ENCODE measurements around the gene ATP11A. TPM values are rescaled to one million over a fixed set of nuclear protein-coding genes. Genes with fewer than 3 reads are reported as not detected.

ATP11A gene
- polyA plus RNA-seq, 5 donors = 331 to 490 (median 383) TPM

DNA sequence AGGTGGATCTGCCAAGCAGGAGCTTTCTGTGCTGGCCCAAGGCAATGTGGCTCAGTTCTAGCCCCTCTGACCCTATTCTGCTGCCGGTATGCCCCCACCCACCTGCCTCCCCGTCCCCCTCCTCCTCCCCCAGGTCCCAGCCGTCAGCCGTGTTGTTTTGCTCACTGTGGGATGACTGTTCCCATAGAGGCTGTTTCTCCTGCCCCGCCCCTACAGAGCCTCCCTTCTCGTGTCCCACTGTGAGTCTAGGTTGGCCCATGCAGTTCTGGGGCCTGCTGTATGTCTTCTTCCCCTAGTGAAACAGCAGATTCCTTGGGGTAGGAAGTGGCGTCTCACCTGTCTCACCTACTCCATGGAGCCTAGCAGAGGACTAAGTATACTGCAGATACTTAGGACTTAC lies 48.8 kb downstream of the ATP11A start:
- no peak for DNase-seq

DNA sequence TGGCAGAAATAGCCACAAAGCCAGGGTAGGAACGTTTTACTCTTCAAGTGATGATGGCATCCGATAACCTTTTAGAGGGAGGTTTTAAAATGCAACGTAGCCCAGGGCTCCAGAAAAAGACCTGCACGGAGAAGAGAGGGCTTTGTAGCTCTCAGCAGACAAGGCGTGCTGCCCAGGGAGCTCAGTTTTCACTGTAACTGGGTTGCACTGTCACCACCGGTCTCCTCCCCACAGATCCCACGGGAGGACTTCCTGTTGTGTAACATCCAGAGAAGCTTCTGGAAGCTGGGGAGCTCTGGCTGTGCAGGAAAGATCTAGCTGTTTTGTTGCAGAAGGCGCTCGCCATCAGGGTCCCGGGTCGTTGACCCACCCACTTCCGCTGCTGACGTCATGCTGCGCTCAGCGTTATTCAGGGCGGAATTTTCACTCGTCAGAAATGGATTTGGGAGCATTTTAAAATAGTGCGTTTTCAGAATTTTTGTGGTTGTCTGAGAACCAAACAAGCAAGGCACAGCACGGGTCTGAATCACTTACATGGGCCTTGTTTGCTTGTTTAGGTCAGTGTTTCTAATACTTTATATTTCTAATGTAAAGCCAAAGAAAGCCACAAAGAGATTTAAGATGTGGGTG lies 50.8 kb downstream of the ATP11A start:
- no peak for DNase-seq

DNA sequence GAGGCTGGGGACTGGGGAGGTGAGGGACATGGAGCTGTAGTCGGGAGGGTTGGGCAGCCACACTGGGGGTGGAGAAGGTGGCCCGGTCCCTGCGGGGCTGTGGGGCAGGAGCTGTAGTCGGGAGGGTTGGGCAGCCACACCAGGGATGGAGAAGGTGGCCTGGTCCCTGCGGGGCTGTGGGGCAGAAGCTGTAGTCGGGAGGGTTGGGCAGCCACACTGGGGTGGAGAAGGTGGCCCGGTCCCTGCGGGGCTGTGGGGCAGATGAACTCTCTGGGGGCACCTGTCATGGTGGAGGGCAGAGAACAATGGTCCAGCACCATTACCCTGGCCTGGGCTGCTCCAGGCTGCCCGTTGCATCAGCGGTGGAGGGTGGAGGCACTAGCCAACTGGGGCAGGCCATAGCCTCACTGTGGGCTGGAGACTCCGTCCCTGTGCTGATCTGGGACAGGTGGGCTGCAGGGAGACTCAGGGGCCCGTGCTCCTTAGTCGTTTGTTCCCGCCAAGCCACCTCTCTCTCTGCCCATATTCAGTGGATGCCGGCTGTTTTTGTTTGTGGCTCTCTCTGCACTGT lies 51.4 kb downstream of the ATP11A start:
- DNase-seq = no peak

DNA sequence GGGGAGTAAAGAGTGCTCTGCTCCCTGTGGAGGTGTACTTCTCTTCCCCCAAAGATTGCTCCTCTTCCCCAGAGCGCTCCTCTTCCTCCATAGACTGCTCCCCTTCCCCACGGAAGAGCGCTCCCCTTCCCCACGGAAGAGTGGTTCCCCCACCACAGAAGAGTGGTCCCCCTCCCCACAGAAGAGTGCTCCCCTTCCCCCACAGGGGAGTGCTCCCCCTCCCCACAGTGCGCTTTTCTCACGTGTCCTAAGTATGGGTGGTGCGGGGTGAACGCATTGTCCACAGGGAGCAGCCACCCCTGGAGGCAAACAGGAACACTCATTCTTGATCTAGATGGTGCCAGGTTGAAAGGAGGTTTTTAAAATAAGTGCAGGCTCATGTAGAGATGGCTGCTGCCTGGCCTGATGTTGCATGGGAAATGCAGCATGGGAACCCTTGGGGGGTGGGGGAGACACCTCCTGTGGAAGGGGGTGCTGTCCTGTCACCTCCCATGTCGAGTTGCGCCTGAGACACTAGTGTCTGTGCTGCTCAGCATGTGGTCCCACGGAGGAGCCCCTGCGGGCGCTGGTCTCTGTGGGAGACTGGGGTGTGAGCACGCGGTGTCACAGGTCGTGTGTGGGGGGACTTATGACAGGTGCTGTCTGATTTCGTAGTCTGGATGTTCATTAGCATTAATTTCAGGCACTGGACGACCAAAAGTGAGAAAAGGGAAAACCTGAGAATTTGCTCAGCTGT lies 52.2 kb downstream of the ATP11A start:
- DNase-seq = no peak

DNA sequence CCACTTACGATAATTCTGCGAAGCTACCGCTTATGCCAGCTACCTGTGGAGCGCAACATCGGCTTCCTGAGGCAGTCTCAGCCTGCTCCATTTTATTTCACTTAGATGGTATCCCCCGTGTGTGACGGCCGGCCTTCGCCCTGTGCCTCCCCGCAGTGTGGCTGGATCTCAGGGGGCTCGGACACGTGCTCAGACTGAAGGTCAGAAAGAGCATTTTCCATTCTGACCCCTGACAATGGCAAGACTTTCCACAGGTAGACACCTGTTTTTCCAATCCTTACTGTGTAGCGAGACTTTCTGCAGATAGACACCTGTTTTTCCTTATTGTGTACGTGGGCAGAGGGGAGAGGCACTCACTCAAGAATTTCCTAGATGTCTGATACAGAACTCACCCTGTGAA lies 52.7 kb downstream of the ATP11A start:
- DNase-seq = no peak

DNA sequence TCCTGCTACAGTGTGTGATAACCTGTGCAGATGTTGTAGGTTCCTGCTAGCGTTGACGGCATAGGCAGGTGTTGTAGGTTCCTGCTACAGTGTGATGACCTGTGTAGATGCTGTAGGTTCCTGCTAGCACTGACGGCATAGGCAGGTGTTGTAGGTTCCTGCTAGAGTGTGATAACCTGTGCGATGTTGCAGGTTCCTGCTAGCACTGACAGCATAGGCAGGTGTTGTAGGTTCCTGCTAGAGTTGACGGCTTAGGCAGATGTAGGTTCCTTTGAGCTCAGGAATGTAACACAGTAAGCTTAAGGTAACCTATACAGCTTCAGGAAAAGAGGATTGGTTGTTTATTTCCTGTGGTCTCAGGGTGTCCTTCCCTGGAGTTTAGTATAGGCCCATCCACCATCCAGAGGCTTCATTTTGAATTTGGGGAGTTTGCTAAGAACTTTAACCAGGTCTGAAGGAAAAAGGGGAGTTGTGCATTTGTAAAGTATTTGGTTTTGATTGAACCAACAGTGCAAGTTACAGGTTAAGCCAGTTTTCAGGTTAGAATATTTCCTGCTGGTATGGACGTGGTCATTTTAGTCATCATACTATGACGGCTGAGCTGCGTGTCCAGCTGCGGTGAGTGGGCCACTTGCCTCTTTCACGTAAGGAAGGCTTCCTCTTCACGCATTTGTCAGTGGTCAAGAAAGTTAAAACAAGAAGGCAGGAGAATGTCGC lies 53.8 kb downstream of the ATP11A start:
- no peak for DNase-seq

DNA sequence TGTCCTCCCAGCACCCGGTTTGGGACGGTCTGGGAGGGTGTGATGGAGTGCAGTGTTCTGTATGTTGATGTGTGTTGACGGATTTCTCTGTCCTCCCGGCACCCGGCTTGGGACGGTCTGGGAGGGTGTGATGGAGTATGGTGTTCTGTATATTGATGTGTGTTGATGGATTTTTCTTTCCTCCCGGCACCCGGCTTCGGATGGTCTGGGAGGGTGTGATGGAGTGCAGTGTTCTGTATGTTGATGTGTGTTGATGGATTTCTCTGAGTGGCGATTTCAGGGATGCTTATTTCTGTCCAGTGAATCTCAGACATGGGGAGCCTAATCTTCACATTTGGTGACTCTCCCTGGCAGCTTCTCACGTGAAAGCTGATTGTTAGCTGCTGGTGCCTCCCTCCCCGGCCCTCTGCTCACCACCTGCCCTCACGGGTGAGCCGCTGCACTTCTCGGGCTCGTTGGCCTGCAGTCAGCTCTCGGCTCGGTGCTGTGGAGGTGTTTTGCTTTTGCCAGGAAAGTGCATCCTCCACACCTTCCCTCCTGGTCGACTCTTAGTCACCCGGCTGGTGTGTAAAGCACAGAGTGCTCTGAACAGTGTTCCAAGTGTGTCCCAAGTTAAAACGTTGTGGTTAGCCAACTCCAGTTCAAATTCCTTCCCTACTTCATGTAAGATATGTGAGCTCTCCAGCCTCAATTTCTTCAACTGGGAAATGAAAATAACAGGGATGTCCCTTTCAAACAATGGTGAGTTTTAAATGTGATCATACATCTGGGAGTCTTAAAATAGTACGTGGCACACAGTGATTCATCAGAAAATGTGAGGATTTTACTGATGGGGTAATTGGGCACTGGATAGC lies 54.6 kb downstream of the ATP11A start:
- no peak for DNase-seq

DNA sequence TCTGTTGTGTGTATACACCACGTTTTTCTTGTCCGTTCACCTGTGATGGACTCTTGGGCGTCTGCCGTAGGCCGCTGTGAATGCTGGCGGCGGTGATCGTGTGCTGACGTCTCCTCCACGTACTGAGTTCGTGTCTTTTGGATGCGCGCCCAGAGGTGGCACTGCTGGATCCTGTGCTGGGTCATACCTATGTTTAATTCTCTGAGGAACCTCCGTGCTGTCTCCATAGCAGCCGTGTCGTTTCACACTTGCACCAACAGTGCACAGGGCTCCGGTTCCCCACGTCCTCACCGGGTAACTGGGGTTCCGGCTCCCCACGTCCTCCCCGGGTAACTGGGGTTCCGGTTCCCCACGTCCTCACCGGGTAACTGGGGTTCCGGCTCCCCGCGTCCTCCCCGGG lies 56.2 kb downstream of the ATP11A start:
- no peak for DNase-seq

DNA sequence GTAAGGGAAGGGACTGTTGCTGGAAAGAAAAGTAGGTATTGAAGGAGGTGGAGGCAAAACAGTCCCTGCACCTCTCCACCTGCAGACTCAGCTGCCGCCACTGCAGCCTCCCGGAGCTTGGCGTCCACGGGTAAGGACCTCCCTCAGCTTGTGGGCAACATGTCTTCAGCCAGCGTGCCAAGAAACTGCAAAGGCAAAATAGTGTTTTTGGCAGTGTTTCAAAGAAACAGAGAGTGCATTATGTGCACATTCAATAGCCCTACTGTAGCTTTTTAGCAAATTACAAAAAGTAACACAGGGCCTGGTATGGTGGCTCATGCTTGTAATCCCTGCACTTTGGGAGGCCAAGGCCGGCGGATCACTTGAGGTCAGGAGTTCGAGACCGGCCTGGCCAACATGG lies 57.4 kb downstream of the ATP11A start:
- no peak for DNase-seq

DNA sequence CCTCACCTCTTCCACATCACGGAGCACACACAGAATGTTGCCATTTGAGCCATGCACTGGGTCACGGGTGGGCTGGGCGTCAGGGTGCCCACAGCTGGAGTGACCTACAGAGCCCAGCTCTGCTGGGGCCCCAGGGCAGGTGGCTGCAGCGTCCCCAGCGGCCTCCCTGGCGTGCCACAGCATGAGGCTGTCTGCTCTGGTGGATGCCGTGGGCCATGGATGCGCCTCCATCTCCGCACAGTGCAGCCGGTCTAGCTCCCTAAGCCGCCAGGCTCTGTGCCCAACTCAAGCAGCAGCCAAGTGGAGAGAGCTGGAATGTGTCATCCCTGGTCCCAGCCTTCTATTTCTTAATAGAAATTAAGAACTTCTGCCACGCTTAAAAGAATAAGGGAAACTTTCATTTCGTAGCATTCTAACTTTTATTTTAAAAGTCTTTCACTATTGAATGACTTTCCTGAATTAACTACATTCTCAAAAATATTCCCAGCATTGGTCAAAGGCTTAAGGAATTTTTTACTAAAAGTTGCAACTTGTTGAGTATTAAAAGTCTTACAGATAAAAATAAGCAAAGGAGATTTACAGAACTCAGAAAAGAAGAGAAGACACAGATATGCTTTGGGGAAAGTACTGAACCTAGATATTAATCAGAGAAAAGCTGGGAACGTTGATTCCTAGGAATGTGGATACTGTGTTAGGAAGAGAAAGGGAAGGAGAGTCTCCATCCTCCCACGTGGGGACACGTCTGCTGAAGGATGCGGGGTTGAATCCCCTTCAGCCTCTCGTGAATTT lies 59.3 kb downstream of the ATP11A start:
- no peak for DNase-seq

DNA sequence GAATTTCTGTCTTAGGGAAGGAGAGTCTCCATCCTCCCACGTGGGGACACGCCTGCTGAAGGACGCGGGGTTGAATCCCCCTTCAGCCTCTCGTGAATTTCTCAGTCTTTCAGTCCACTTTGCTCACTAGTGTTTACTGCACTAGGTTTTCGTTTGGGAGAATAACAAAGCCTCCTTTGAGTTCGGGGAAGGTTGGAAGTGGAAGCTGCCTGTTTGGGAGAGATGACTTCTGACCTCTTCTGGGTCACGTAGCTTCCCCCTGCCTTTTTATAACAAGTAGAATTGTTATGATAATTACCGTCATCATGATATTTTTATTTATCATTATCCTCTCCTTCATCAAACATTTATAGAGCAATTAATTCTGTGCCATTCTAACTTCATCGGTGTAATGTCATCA lies 60.7 kb downstream of the ATP11A start:
- DNase-seq = no peak

DNA sequence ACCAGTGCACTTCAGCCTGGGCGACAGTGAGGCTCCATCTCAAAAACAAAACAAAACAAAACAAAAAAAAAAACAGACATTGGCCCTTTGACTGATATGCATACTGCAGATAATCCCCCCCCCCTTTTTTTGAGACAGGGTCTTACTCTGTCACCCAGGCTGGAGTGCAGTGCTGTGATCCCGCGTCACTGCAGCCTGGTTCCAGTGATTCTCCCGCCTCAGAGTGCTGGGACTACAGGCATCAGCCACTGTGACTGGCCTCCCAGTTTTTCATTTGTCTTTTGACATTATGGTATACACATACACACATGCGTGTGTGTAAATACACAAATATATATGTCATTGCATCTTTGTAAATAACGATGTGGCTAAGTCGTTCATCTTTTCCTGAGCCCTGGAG lies 61.8 kb downstream of the ATP11A start:
- no peak for DNase-seq

DNA sequence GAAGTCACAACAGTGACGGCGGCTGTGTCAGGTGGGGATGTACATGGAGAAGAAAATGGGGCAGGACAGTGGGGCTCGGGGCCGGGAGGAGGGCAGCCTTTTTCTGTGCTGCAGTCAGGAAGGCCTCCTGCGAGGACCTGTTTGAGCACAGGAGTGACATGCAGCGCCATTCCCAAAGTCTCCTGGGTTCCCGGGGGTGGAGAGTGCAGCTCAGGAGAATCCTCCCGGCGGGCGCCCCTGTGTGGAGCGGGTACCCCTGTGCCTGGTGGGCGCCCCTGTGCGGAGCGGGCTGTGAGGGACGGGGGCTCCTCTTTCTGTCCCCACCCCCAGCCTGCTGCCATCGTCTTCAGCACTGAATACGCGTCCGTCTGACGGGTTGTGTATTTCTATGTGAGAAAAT lies 62.4 kb downstream of the ATP11A start:
- DNase-seq = no peak

DNA sequence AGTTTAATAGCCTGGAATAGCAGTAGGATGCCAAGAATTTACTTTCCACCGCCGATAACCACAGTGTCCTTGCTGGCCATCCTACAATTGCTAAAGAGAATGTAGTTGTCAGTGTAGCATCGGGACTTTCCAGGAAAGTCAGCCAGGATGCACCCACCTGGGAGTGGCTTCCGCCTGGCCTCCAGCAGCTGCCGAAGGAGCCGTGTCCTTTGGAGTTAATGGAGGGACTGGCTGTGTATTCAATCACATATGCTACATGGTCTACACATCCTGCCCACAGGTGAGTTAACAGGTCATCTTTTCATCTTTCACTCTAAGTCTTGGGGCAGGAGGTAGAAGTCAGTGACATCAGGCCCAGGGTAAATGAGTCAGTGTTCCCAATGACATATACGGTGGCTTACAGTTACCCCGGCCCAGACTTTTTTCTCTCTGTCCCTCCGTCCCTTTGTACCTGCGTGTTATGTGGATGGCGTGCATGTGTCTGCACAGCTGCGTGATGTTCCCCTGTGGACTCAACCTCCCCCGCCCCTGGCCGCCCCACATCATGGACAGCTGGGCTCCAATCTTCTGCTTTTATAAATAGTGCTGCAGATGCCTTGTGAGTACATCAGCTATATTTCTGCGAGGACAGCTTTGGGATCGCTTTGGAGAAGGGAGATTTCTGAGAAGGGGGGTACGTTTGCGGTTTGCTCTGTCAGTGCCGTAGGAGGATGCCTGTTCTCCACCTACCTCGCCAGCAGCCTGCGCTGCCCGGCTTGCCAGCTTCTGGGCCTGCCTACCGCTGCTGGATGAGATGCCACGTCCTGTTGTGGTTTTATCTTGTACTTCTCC lies 63.1 kb downstream of the ATP11A start:
- DNase-seq = no peak

DNA sequence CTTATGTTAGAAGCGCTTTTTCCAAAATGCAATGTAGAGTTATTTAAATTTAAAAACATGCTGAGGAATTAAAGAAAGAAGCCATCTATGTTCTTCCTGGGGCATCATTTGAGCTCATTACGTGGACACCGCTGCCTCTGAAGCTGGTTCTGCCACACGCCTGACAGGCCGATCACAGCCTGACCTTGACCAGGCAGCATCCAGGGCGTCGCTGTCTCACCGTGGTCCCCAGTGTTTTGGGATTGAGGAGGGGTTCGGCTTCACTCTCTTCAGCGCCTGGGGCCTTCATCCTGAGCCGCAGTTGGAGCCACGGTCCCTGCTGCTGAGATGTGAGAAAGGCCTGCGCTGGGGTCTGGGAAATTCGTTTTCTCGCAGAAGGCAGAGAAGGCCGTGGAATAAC lies 64.0 kb downstream of the ATP11A start:
- DNase-seq = no peak

DNA sequence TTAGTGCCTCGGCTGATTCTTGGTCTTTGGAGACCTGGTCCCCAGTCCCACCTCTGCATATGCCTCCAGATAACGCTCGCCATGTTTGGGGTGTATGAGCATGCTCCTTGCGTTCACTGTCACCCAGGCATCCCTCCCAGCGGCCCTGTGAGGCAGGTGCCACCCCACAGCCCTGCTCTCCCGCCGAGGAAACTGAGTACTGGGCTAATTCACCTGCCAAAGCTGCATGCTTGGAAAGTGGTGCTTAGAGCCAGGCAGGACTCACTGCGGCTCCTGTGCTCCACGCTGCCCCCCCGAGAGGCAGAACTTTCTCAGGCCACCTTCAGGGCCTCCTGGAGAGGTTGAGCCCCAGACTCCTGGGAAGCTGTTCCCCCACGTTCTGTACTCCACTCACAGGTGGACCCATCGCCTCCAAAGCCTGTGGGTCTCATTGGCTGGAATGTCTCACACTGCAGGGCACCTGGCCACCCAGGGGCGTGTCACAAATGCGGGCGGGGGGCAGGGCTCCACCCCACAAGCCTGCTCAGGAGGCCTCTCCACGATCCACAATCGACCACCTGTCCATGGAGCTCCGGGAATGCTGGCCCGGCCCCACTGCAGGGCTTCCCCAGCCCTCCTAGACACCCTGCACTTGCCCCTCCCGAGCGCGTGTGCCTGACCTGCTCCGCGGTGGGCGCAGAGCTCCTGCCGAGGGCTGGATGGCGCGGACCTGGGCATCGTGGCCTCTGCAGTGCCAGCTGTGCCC lies 64.6 kb downstream of the ATP11A start:
- no peak for DNase-seq

DNA sequence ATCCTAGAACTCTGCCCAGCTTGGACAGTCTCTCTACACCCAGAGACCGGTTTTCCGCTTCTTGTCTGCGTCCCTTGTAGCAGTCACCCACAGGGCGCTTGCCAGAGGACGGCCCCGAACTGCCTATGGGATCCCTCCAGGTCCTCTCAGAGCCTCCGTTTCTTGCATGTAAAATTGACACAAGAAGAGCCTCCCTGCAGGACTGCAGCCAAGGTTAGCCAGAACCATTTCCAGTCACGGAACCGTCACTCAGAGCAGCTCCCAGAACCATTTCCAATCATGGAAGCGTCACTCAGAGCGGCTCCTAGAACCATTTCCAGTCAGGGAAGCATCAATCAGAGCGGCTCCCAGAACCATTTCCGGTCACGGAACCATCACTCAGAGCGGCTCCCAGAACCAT lies 65.5 kb downstream of the ATP11A start:
- no peak for DNase-seq

DNA sequence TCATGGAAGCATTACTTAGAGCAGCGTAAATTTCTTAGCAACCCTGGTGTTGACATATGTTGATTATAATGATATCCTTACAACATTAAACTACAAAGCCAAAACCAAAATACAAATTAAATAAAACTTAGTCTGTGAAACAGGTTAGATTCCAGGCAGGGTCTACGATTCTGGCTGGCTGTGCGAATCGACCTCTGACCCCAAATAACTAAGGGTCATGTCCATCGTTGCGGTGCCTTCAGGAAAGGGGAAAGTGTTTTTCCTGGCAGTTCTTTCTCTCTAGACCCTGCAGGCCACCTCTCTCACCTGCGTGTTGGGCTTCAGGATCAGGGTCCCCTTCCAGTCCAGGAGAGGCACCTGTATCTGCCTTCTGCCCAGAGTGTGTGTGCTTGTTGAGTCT lies 66.2 kb downstream of the ATP11A start:
- DNase-seq = no peak

DNA sequence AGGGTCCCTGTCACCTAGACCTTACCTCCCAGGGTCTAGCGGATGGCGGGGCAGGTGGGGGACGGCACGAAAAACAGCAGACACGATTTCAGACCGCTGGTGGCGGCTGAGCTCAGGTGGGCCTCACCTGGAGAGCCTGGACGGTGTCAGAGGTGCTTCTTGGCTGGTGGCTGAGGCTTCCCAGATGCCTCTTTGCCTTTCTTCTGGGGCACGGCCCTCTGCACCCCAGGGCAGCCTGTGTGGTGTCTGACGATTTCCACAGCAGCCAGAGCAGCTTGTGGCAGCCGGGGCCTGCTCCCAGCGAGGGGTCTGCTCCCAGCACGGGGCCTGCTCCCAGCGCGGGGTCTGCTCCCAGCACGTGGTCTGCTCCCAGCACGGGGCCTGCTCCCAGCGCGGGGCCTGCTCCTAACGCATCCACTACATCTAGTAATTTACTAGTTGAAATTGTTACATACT lies 66.7 kb downstream of the ATP11A start:
- DNase-seq = no peak
